GM12878 (cell line): Measurements from ENCODE around the gene NOTCH1. TPM values are rescaled to one million over a fixed set of nuclear protein-coding genes. Genes with fewer than 3 reads are reported as not detected.
A peak's percentile ranks its signal among the peaks of the same experiment; 100 is the strongest.

Source experiments
- BACH1 ChIP-seq: fragments of 450-650 bp; IDR thresholded peaks from 2 replicates; pipeline ENCODE4 v1.6.1; 2017; ENCODE audit warnings: mild to moderate bottlenecking, borderline replicate concordance
- BCLAF1 ChIP-seq: fragments of 450-650 bp; IDR thresholded peaks from 2 replicates; pipeline ENCODE4 v1.6.1; 2017; ENCODE audit warnings: antibody characterized with exemption, mild to moderate bottlenecking, moderate library complexity
- BRCA1 ChIP-seq: IDR thresholded peaks from 2 replicates; pipeline ENCODE4 v1.6.1; 2011; ENCODE audit warnings: low read depth, low read length, improper control_type of control experiment
- CHD1 ChIP-seq: IDR thresholded peaks from 2 replicates; pipeline ENCODE4 v1.6.1; 2012; ENCODE audit warnings: low read depth, low read length, improper control_type of control experiment
- CREM ChIP-seq: IDR thresholded peaks from 2 replicates; pipeline ENCODE4 v1.6.1; 2014; ENCODE audit warnings: antibody characterized with exemption, low read depth
- HDAC2 ChIP-seq: fragments of 200-600 bp; sonication (generic); IDR thresholded peaks from 2 replicates; pipeline ENCODE4 v1.6.1; 2017
- IRF3 ChIP-seq: fragments of 450-650 bp; IDR thresholded peaks from 2 replicates; pipeline ENCODE4 v1.6.1; 2014; ENCODE audit warnings: mild to moderate bottlenecking
- KLF5 ChIP-seq: fragments of 450-650 bp; IDR thresholded peaks from 2 replicates; pipeline ENCODE4 v1.6.1; 2014; ENCODE audit warnings: mild to moderate bottlenecking; ENCODE audit not compliant: partially characterized antibody
- LARP7 ChIP-seq: fragments of 450-650 bp; IDR thresholded peaks from 2 replicates; pipeline ENCODE4 v1.6.1; 2017; ENCODE audit warnings: mild to moderate bottlenecking
- MYC ChIP-seq: IDR thresholded peaks from 2 replicates; pipeline ENCODE4 v1.6.1; 2011; ENCODE audit warnings: mild to moderate bottlenecking, low read length, moderate library complexity, inconsistent platforms; ENCODE audit not compliant: insufficient read depth, insufficient replicate concordance, insufficient read length, severe bottlenecking
- POU2F2 ChIP-seq: IDR thresholded peaks from 3 replicates; pipeline ENCODE4 v1.6.1; 2011; ENCODE audit warnings: low read depth, mild to moderate bottlenecking, low read length, borderline replicate concordance
- RB1 ChIP-seq: fragments of 450-650 bp; formaldehyde crosslinking; IDR thresholded peaks from 2 replicates; pipeline ENCODE4 v1.6.1; 2017; ENCODE audit warnings: mild to moderate bottlenecking, borderline replicate concordance
- RFX5 ChIP-seq: IDR thresholded peaks from 2 replicates; pipeline ENCODE4 v1.6.1; 2011; ENCODE audit warnings: low read depth, low read length, improper control_type of control experiment
- SMARCA5 ChIP-seq: fragments of 450-650 bp; IDR thresholded peaks from 2 replicates; pipeline ENCODE4 v1.6.1; 2017; ENCODE audit warnings: mild to moderate bottlenecking
- SMC3 ChIP-seq: IDR thresholded peaks from 2 replicates; pipeline ENCODE4 v1.6.1; 2011; ENCODE audit warnings: low read length, improper control_type of control experiment, borderline replicate concordance
- SREBF2 ChIP-seq: IDR thresholded peaks from 2 replicates; pipeline ENCODE4 v1.6.1; 2012; ENCODE audit warnings: mild to moderate bottlenecking, low read length
- SRF ChIP-seq, 2 experiments: IDR thresholded peaks; 2 replicates each; pipeline ENCODE4 v1.6.1; 2011; ENCODE audit warnings: low read depth in 2 of 2, low read length in 2 of 2, mild to moderate bottlenecking in 1 of 2, moderate library complexity in 1 of 2
- TCF3 ChIP-seq: IDR thresholded peaks from 2 replicates; pipeline ENCODE4 v1.6.1; 2012; ENCODE audit warnings: low read depth, mild to moderate bottlenecking, low read length, borderline replicate concordance; ENCODE audit not compliant: insufficient read depth
- WRNIP1 ChIP-seq: IDR thresholded peaks from 2 replicates; pipeline ENCODE4 v1.6.1; 2011; ENCODE audit warnings: low read depth, low read length, improper control_type of control experiment, borderline replicate concordance
- ZNF24 ChIP-seq: fragments of 450-650 bp; IDR thresholded peaks from 2 replicates; pipeline ENCODE4 v1.6.1; 2017; ENCODE audit warnings: antibody characterized with exemption, mild to moderate bottlenecking
- polyA plus RNA-seq, 11 experiments: library from polyadenylated mRNA; depleted of rRNA in 4 of 11; unstranded in 6 of 11; stranded (reverse) in 5 of 11; fragments of >200 nt; fragmentation: Nextera tagmentation in 4 of 11; fragmentation: Illumina TruSeq in 1 of 11; extraction: Ambion mirVana in 4 of 11; extraction: Trizol in 1 of 11; gene quantifications; 1 replicate in 1 of 11; 2 replicates in 10 of 11; pipeline versions ENCODE4 v1.2.1 to v1.2.3, GENCODE V29; 2011 to 2016; ENCODE audit warnings: inconsistent platforms in 2 of 11, missing spikeins in 2 of 11, low read depth in 1 of 11
- total RNA-seq, 4 experiments: library from RNA; depleted of rRNA in 3 of 4; stranded (reverse); fragments of >200 nt in 3 of 4; fragmentation: Illumina TruSeq in 1 of 4; extraction: Trizol in 1 of 4; gene quantifications; 2 replicates each; pipeline versions ENCODE4 v1.2.1 to v1.2.3, GENCODE V29; 2013 to 2021
- TF ChIP-seq, protein P1 (sequence below): fragments of 450-650 bp; IDR thresholded peaks from 2 replicates; pipeline ENCODE4 v1.6.1; 2016; ENCODE audit warnings: mild to moderate bottlenecking
- TF ChIP-seq, protein P2 (sequence below): fragments of 450-650 bp; IDR thresholded peaks from 2 replicates; pipeline ENCODE4 v1.6.1; 2017; ENCODE audit warnings: mild to moderate bottlenecking

The NOTCH1 gene
- total and polyA plus RNA-seq, 10 of the 15 experiments (the other 5 are each of a cell fraction or from before 2014, with no cell fraction given) = 0.02 to 40.0 (median 3.7) TPM

DNA sequence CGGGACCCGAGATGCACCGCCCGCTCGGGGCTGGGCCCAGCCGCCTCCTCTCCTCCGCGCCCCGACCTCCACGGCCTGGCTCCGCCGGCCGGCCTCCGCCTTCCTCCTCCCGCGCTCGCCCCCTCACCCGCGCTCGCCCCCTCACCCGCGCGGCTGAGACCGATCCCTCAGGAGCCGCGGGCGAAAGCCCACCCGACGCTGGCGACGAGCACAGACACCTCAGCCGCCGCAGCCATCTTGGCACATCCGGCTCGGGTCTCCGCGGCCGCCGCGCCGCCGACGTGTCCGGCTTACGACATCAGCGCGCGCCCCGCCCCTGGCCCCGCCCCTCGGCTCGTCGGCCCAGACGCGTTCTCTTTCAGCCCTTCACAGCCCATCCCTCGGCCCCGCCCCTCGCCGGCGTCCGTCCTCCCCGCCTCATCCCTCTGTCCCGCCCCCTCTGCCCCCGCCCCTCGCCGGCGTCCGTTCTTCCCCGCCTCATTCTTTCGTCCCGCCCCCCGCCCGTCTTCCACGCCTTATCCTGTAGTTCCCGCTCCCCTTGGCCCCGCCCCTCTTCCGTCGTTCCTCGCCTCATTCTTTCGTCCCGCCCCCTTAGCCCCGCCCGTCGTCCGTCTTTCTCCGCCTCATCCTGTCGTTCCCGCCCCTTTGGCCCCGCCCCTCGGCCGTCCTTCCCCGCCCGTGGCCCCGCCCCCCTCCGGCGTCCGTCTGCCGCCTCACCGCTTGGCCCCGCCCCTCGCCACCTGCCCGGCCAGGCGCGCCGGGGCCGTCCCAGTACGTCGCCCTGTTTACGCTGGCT, 62.9 kb downstream of the NOTCH1 start, which contains the start of gene SEC16A (continued):
- TF ChIP-seq SRF (IDR thresholded peaks at IDR 0.05; ENCODE audit: low read depth in 2 of 2, low read length in 2 of 2) (peak; percentile 76 to 87), RB1 (peak; percentile 77; the same call in 1 of the 2 replicates), BACH1 (peak; percentile 84), RFX5 (no peak), BCLAF1 (0 out of 2 replicates have a peak, but pooled peaks have one; percentile 42), CHD1 (no peak), KLF5 (no peak), POU2F2 (no peak), CREM (peak; percentile 95), SREBF2 (no peak), ZNF24 (no peak), IRF3 (no peak), HDAC2 (no peak), LARP7 (peak; percentile 93), TCF3 (0 out of 2 replicates have a peak, but pooled peaks have one; percentile 38), BRCA1 (no peak), SMC3 (no peak), SMARCA5 (peak; percentile 85), MYC (no peak), WRNIP1 (no peak)
- TF ChIP-seq, protein P1, sequence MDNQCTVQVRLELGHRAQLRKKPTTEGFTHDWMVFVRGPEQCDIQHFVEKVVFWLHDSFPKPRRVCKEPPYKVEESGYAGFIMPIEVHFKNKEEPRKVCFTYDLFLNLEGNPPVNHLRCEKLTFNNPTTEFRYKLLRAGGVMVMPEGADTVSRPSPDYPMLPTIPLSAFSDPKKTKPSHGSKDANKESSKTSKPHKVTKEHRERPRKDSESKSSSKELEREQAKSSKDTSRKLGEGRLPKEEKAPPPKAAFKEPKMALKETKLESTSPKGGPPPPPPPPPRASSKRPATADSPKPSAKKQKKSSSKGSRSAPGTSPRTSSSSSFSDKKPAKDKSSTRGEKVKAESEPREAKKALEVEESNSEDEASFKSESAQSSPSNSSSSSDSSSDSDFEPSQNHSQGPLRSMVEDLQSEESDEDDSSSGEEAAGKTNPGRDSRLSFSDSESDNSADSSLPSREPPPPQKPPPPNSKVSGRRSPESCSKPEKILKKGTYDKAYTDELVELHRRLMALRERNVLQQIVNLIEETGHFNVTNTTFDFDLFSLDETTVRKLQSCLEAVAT = no peak
- TF ChIP-seq, protein P2, sequence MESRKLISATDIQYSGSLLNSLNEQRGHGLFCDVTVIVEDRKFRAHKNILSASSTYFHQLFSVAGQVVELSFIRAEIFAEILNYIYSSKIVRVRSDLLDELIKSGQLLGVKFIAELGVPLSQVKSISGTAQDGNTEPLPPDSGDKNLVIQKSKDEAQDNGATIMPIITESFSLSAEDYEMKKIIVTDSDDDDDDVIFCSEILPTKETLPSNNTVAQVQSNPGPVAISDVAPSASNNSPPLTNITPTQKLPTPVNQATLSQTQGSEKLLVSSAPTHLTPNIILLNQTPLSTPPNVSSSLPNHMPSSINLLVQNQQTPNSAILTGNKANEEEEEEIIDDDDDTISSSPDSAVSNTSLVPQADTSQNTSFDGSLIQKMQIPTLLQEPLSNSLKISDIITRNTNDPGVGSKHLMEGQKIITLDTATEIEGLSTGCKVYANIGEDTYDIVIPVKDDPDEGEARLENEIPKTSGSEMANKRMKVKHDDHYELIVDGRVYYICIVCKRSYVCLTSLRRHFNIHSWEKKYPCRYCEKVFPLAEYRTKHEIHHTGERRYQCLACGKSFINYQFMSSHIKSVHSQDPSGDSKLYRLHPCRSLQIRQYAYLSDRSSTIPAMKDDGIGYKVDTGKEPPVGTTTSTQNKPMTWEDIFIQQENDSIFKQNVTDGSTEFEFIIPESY = no peak
